Activated CD8-positive, alpha-beta memory T cell treated with anti-CD3 and anti-CD28 coated beads for 48 hours (primary cell): ENCODE data around the gene PLEKHA6.

Experiments
- DNase-seq, 3 experiments: peaks; one replicate each; pipeline ENCODE4 v3.0.0-alpha.2; 2020; ENCODE audit warnings: low read depth in 2 of 3, low spot score in 2 of 3

The PLEKHA6 gene

DNA sequence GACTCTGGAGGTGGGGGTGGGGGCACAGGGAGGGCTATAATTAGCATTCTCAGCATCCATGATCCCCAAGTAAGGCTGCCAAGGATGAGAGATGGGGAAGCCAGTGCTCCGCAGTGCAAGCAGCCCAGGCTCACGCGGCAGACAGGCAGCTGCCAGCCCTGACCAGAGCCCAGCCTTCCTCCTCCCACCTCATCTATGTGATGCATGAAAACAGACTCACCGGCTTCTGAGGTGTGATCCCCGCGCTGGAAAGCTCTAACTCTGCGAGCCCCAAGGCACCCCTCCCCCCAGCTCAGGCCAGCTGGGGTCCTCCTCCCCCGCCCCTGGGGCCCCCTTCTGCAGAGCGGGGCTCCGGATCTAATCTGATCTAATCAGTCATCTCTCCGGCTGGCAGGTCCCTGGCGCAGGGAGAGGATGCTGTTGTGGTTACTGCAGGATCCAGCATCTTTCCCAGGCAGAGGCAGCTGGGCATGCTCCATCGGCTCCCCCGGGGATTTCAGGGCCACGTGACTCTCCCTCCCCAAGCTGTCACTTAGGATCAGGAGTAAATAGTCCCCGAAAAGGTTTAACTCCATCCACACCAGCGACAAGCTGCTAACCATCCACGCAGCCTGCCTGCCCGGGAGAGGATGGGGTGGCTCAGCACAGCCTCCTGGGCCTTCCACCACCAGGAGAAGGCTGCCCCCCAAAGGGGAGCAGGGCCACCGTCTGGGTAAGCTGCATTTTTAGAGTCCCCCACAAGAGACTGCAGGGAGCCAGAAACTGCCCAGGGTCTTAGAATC lies at the start of gene PLEKHA6:
Gene PLEKHA6, minus strand, starts transcription at position 456 of the 782 bp plus-strand sequence. CDS start 86,202 bp downstream, outside the sequence.
- no peak for DNase-seq

DNA sequence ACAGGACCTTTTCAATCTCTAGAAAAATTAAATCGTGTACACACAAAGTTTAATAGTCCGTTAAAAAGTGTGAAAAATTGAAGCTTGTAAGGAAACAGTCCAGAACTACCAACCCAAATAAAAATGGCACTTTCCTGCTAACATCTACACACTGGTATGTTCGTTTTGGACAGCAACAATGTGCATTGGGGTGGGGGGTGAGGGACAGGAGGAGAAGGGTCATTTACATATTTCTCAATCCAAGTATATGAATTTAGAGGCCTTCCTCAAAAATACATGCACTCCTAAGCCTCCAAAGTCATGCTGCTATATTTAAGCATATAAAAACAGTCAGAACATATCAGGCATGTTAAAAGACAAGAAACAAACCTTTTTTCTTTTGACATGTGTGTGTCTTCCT lies 49.4 kb upstream of the PLEKHA6 start:
- no peak for DNase-seq

- no peak for DNase-seq
Observed at GRCh38 chr1:204408602-204409001, 48.9 kb upstream of the PLEKHA6 start.

GRCh38 chr1:204408074-204408507 lies 48.4 kb upstream of the PLEKHA6 start:
- no peak for DNase-seq

DNA sequence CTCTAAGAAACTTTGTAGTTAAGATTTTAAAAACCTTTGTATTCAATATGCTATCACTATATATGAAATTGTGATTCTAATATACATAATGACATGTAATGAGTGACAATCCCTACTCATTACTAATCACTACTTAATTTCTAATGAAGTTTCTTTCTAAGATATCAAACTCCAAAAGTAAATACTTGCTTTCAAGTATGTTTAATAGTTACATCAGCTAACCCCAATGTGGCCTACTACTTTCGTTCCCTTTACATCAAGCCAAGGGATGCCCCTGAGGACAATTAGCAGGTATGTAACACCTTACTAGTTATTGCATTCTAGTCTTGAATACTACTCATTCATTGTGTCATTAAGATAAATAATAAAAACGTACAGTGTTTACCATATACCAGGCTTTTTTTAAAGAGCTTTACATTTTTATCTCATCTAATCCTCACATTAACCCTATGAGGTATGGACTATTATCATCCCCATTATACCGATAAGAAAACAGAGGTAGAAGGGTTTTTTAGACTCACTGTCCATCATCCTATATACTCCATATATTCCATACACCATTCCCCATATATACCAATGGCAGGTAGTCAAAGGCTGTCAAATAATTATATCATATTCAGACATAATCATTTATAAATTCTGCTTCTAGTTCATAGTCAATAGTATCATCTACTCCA lies 47.7 kb upstream of the PLEKHA6 start:
- DNase-seq = no peak

GRCh38 chr1:204406621-204407020 lies 46.9 kb upstream of the PLEKHA6 start:
- no peak for DNase-seq

- DNase-seq = no peak
Observed at GRCh38 chr1:204405988-204406387, 46.3 kb upstream of the PLEKHA6 start.

DNA sequence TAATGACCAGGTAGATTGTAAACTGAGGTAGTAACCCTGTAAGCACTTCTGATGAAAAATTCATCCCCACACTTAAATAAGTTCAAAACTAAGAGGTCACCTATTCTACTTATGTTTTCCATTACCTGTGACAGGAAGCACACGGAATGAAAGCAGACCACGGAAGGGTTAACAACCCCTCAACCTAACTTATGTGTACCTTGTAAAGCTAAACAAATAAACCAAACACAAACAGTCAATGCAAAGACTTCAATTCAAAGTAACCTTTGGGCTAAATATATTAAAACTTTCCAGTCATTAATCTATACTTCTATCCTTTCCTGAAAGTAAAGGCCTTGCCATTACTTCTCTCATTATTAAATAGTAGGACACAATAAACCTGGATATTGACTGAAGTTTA lies 44.9 kb upstream of the PLEKHA6 start:
- no peak for DNase-seq

- DNase-seq = no peak
Observed at GRCh38 chr1:204402391-204402790, 42.7 kb upstream of the PLEKHA6 start.

GRCh38 chr1:204401730-204402129 lies 42.0 kb upstream of the PLEKHA6 start:
- no peak for DNase-seq

- no peak for DNase-seq
Observed at GRCh38 chr1:204400882-204401510, 41.3 kb upstream of the PLEKHA6 start.

GRCh38 chr1:204398197-204399125 lies 38.7 kb upstream of the PLEKHA6 start:
- DNase-seq = peak in 1 of 3 experiments; percentile 20

GRCh38 chr1:204396015-204396583 lies 36.4 kb upstream of the PLEKHA6 start:
- DNase-seq = no peak

DNA sequence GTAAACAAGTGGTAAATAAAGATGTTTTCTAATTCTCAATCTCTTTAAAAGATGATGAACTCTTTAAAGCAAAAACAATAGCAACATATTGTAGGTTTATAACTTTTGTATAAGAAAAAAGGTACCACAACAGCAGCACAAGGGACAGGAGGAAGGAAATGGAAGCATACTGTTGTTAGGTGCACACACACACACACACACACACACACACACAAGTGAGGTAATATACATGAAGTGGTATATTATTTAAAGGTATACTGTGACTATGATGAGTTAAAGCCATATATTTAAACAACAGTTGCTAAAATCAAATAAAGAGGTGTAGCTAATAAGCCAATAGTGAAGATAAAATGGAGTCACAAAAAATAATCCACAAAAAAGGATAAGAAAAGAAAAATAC lies 31.9 kb upstream of the PLEKHA6 start:
- DNase-seq = no peak

DNA sequence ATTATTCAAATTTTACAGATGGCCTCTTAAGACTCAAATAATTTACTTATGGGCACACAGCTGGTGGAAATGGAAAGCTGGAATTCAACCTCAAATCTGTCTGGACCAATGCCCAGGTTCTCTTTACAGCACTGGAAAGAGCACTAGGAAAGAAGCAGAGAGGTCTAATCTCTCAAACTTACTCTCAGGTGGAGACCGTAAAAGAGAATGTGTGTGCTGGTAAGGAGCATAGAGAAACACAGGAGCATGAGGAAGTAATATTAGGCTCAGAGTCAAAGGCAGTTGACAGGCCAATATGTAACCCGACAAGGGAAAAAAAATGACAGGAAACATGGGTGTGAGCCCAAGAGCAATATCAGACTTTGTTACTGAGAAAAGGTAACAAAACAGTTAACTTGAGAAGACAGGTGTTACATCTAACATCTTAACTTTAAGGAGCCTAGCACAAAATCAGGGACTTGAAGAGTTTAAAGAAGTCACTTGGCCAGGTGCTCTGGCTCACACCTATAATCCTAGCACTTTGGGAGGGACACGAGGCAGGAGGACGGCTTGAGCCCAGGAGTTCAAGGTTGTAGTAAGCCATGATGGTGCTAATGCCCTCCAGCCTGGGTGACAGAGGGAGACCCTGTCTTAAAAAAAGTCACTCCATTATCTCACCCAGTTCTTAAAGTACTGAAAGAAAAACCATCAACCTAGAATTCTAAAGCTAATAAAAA lies 31.2 kb upstream of the PLEKHA6 start:
- no peak for DNase-seq

- no peak for DNase-seq
Observed at GRCh38 chr1:204385727-204386126, 26.0 kb upstream of the PLEKHA6 start.

DNA sequence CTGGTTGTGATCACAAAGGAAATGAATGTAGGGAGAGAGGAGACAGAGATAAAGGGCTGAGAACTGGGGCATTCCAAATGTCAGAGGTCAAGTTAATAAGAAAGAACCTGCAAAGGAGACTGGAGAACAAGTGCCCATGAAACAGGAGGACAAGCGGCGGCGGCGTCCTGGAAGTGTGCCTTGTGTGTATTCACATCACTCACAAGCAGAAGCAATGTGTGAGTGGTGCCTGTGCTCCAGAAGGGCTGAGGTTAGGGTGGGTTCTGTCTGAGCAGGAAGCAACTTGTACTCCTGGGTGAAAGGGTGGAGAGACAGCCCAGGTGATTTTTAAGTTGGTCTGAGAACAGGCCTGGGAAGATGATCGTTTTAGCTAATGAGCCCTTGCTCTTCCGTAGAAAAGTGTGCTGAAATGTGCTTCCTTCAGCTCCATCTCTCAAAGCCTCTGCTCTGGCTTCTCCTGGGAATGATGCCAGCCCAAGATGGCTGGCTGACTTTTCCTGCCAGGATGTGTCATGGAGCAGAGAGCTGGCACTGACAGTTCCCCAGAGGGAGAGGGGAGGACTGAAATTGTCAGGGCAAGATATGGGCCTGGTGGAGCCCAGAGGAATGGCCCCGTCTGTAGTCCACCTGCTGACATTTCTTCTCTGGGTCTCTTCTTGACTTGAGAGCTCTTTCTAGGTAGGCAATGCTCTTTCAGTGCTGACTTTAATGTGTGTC lies 25.1 kb upstream of the PLEKHA6 start:
- no peak for DNase-seq

- no peak for DNase-seq
Observed at GRCh38 chr1:204383163-204383904, 23.6 kb upstream of the PLEKHA6 start.

DNA sequence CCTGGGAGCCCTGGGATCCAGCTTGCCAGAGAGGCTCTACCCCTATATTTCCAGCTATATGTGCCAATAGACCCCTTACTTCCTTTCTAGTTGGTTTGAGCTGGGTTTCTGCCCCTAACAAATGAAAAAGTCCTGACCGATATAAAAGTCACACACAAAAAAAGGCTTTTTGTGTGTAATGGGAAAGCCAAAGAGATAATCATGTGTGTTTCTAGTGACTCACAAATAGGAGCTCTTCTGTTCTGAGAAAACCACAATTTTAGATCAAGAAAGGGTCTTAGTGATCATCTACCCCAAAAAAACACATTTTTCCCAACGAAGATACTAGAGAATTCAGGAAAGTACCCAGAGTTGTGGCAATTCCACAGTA lies 23.0 kb upstream of the PLEKHA6 start:
- no peak for DNase-seq
